HepG2 (cell line): Measurements from ENCODE around the gene CSNK1E. TPM values are rescaled to one million over a fixed set of nuclear protein-coding genes. Genes with fewer than 3 reads are reported as not detected.

Experiments
- ARNTL ChIP-seq: sonication (generic); formaldehyde crosslinking; IDR thresholded peaks from 2 replicates; pipeline ENCODE4 v1.4.0; 2020; ENCODE audit warnings: mild to moderate bottlenecking, missing genetic modification reagents
- ASH2L ChIP-seq: fragments of 300-600, 200-600 bp; sonication (generic); IDR thresholded peaks from 2 replicates; pipeline ENCODE4 v1.7.0; 2017; ENCODE audit warnings: low read depth, mild to moderate bottlenecking, moderate library complexity, mixed read lengths, low read length; ENCODE audit not compliant: insufficient read length
- ATF5 ChIP-seq: sonication (generic); formaldehyde crosslinking; IDR thresholded peaks from 2 replicates; pipeline ENCODE4 v1.4.0; 2020; ENCODE audit warnings: mild to moderate bottlenecking, low read depth, missing genetic modification reagents
- FOXK1 ChIP-seq: sonication (generic); formaldehyde crosslinking; IDR thresholded peaks from 2 replicates; pipeline ENCODE4 v1.4.0; 2020; ENCODE audit warnings: low read depth, missing genetic modification reagents, borderline replicate concordance
- HNF4G ChIP-seq, 2 experiments: sonication (generic) in 1 of 2; formaldehyde crosslinking in 1 of 2; IDR thresholded peaks; 2 replicates each; pipeline versions ENCODE4 v1.4.0 to v1.6.1; 2011 to 2020; ENCODE audit warnings: borderline replicate concordance in 2 of 2, low read depth in 2 of 2, mild to moderate bottlenecking in 2 of 2, low read length in 1 of 2, missing genetic modification reagents in 1 of 2, moderate library complexity in 1 of 2
- IRF2 ChIP-seq: IDR thresholded peaks from 2 replicates; pipeline ENCODE4 v1.6.1; 2018; ENCODE audit warnings: missing genetic modification reagents, missing compliant biosample characterization
- ISX ChIP-seq: sonication (generic); formaldehyde crosslinking; conservative IDR thresholded peaks from 2 replicates; pipeline ENCODE4 v1.5.0; 2020; ENCODE audit warnings: missing genetic modification reagents
- MED1 ChIP-seq: sonication (generic); formaldehyde crosslinking; IDR thresholded peaks from 2 replicates; pipeline ENCODE4 v1.4.0; 2020; ENCODE audit warnings: missing genetic modification reagents
- MTA1 ChIP-seq: sonication (generic); formaldehyde crosslinking; IDR thresholded peaks from 2 replicates; pipeline ENCODE4 v1.4.0; 2020; ENCODE audit warnings: missing genetic modification reagents, mild to moderate bottlenecking, borderline replicate concordance
- PITX1 ChIP-seq: sonication (generic); formaldehyde crosslinking; IDR thresholded peaks from 2 replicates; pipeline ENCODE4 v1.5.1; 2020; ENCODE audit warnings: mild to moderate bottlenecking, missing genetic modification reagents
- POGZ ChIP-seq: sonication (generic); formaldehyde crosslinking; IDR thresholded peaks from 2 replicates; pipeline ENCODE4 v1.4.0; 2020; ENCODE audit warnings: mild to moderate bottlenecking, missing genetic modification reagents
- PPARG ChIP-seq: conservative IDR thresholded peaks from 2 replicates; pipeline ENCODE4 v1.6.1; 2016; ENCODE audit warnings: missing biosample characterization, missing genetic modification reagents
- RARA ChIP-seq: IDR thresholded peaks from 2 replicates; pipeline ENCODE4 v1.6.1; 2016; ENCODE audit warnings: missing genetic modification reagents, missing compliant biosample characterization
- RCOR2 ChIP-seq: IDR thresholded peaks from 2 replicates; pipeline ENCODE4 v1.6.1; 2016; ENCODE audit warnings: missing biosample characterization, missing genetic modification reagents
- RXRB ChIP-seq: IDR thresholded peaks from 2 replicates; pipeline ENCODE4 v1.6.1; 2016; ENCODE audit warnings: borderline replicate concordance, missing genetic modification reagents, missing compliant biosample characterization
- SIX4 ChIP-seq: sonication (generic); formaldehyde crosslinking; IDR thresholded peaks from 2 replicates; pipeline ENCODE4 v1.4.0; 2020; ENCODE audit warnings: missing genetic modification reagents
- TEAD3 ChIP-seq: optimal IDR thresholded peaks from 2 replicates; pipeline ENCODE3; 2016; ENCODE audit warnings: borderline replicate concordance
- TFE3 ChIP-seq: IDR thresholded peaks from 2 replicates; pipeline ENCODE4 v1.6.1; 2016
- TGIF2 ChIP-seq: IDR thresholded peaks from 2 replicates; pipeline ENCODE4 v1.6.1; 2016; ENCODE audit warnings: control low read depth, missing compliant biosample characterization
- TOE1 ChIP-seq: sonication (generic); formaldehyde crosslinking; IDR thresholded peaks from 2 replicates; pipeline ENCODE4 v1.4.0; 2020; ENCODE audit warnings: mild to moderate bottlenecking, missing genetic modification reagents
- YEATS2 ChIP-seq: sonication (generic); formaldehyde crosslinking; IDR thresholded peaks from 2 replicates; pipeline ENCODE4 v1.4.0; 2020; ENCODE audit warnings: missing genetic modification reagents, borderline replicate concordance
- ZC3H4 ChIP-seq: sonication (generic); formaldehyde crosslinking; IDR thresholded peaks from 2 replicates; pipeline ENCODE4 v1.4.0; 2020; ENCODE audit warnings: missing genetic modification reagents, borderline replicate concordance
- ZFAT ChIP-seq: sonication (generic); formaldehyde crosslinking; conservative IDR thresholded peaks from 2 replicates; pipeline ENCODE4 v1.8.1; 2023; ENCODE audit warnings: missing genetic modification reagents, inconsistent platforms
- ZMYM3 ChIP-seq: sonication (generic); formaldehyde crosslinking; IDR thresholded peaks from 2 replicates; pipeline ENCODE4 v1.5.1; 2020; ENCODE audit warnings: mild to moderate bottlenecking, missing genetic modification reagents
- ZNF746 ChIP-seq: sonication (generic); formaldehyde crosslinking; IDR thresholded peaks from 2 replicates; pipeline ENCODE4 v1.8.0; 2022; ENCODE audit warnings: mild to moderate bottlenecking, missing genetic modification reagents
- ZNF878 ChIP-seq: sonication (generic); formaldehyde crosslinking; IDR thresholded peaks from 2 replicates; pipeline ENCODE4 v1.8.1; 2023; ENCODE audit warnings: mild to moderate bottlenecking, missing genetic modification reagents, moderate library complexity
- ZSCAN25 ChIP-seq: sonication (generic); formaldehyde crosslinking; IDR thresholded peaks from 2 replicates; pipeline ENCODE4 v1.8.0; 2022; ENCODE audit warnings: mild to moderate bottlenecking, missing genetic modification reagents
- polyA plus RNA-seq, 8 experiments: library from polyadenylated mRNA; depleted of rRNA in 3 of 8; stranded (reverse) in 7 of 8; unstranded in 1 of 8; fragments of >200 nt; fragmentation: Illumina TruSeq in 4 of 8; extraction: Trizol in 4 of 8; gene quantifications; 2 replicates each; pipeline versions ENCODE4 v1.2.1 to v1.2.3, GENCODE V29; 2011 to 2016; ENCODE audit warnings: low read depth in 4 of 8, missing spikeins in 1 of 8, mixed read lengths in 1 of 8; ENCODE audit not compliant: insufficient read depth in 1 of 8
- total RNA-seq, 5 experiments: library from RNA; depleted of rRNA; stranded (reverse); fragments of >200 nt; fragmentation: Illumina TruSeq; extraction: Trizol; gene quantifications; 2 replicates each; pipeline ENCODE4 v1.2.3, GENCODE V29; 2016; ENCODE audit warnings: low read depth in 1 of 5

The CSNK1E gene
- total and polyA plus RNA-seq, 2 of the 13 experiments (the other 11 are each of a cell fraction or from before 2014, with no cell fraction given): 34.7 to 129 TPM

GRCh38 chr22:38309614-38310517 lies 7.4 kb downstream of the CSNK1E start (continued):
- TF ChIP-seq PITX1 (CRISPR knock-in tag): peak; percentile 77
- TF ChIP-seq YEATS2 (CRISPR knock-in tag): peak; percentile 49; the same call in 1 of the 2 replicates
- TF ChIP-seq HNF4G (IDR thresholded peaks at IDR 0.05; ENCODE audit: borderline replicate concordance, low read depth, low read length): peak; percentile 64; the same call in 1 of the 2 replicates
- TF ChIP-seq HNF4G (CRISPR knock-in tag; IDR thresholded peaks at IDR 0.05; ENCODE audit: borderline replicate concordance, low read depth): peak; percentile 48; the same call in 1 of the 2 replicates
- TF ChIP-seq TEAD3 (CRISPR knock-in tag): peak; percentile 55
- peak; percentile 80; the same call in 1 of the 2 replicates for TF ChIP-seq TGIF2 (CRISPR knock-in tag)
- TF ChIP-seq TOE1 (CRISPR knock-in tag): no peak
- peak; percentile 25; the same call in 1 of the 2 replicates for TF ChIP-seq ARNTL (CRISPR knock-in tag)
- peak; percentile 83; the same call in 1 of the 2 replicates for TF ChIP-seq ZMYM3
- peak; percentile 55; the same call in 1 of the 2 replicates for TF ChIP-seq ZNF746 (CRISPR knock-in tag)
- no peak for TF ChIP-seq ZNF878 (CRISPR knock-in tag)
- peak; percentile 89 for TF ChIP-seq TFE3
- peak; percentile 59; the same call in 1 of the 2 replicates for TF ChIP-seq RCOR2 (CRISPR knock-in tag)
- TF ChIP-seq POGZ: 0 out of 2 replicates have a peak, but pooled peaks have one; percentile 18
- TF ChIP-seq PPARG (CRISPR knock-in tag): peak; percentile 91
- TF ChIP-seq ZFAT (CRISPR knock-in tag): no peak
- TF ChIP-seq ZSCAN25 (CRISPR knock-in tag): peak; percentile 93
- peak; percentile 94 for TF ChIP-seq RXRB (CRISPR knock-in tag)
- TF ChIP-seq RARA (CRISPR knock-in tag): peak; percentile 83
- TF ChIP-seq ISX: no peak
- peak; percentile 39; the same call in 1 of the 2 replicates for TF ChIP-seq IRF2
- peak; percentile 62; the same call in 1 of the 2 replicates for TF ChIP-seq FOXK1 (CRISPR knock-in tag)
- TF ChIP-seq MTA1: peak; percentile 55; the same call in 1 of the 2 replicates
- TF ChIP-seq ATF5 (CRISPR knock-in tag): no peak
- TF ChIP-seq MED1 (CRISPR knock-in tag): peak; percentile 84
- TF ChIP-seq ASH2L: no peak
- TF ChIP-seq ZC3H4 (CRISPR knock-in tag): no peak
- TF ChIP-seq SIX4 (CRISPR knock-in tag): no peak
